MM.1S (cell line): Measurements from ENCODE around the gene CFAP46.

Experiments used
- DNase-seq: peaks from one replicate; pipeline ENCODE4 v3.0.0-alpha.2; 2015
- H2AFZ ChIP-seq: fragments of 300-600 bp; sonication (generic); 2 replicates; pipeline ENCODE4 v1.6.0; 2016; ENCODE audit warnings: antibody characterized with exemption, low read length
- H3F3A ChIP-seq: fragments of 300-600 bp; sonication (generic); 2 replicates; pipeline ENCODE4 v1.6.1; 2016; ENCODE audit warnings: mild to moderate bottlenecking, antibody characterized with exemption, low read length, moderate library complexity, mixed read lengths; ENCODE audit not compliant: insufficient read depth
- H3K27ac ChIP-seq: fragments of 300-600 bp; sonication (generic); 2 replicates; pipeline ENCODE4 v1.5.1; 2016; ENCODE audit warnings: mild to moderate bottlenecking, low read length
- H3K27me3 ChIP-seq: fragments of 300-600 bp; sonication (generic); replicated peaks from 2 replicates; pipeline ENCODE4 v1.6.0; 2016; ENCODE audit warnings: low read length; ENCODE audit not compliant: insufficient read depth
- H3K36me3 ChIP-seq: fragments of 300-600 bp; sonication (generic); replicated peaks from 2 replicates; pipeline ENCODE4 v1.6.1; 2016; ENCODE audit warnings: mild to moderate bottlenecking, low read length, mixed read lengths; ENCODE audit not compliant: insufficient read depth
- H3K4me1 ChIP-seq: fragments of 300-600 bp; sonication (generic); 2 replicates; pipeline ENCODE4 v1.6.1; 2016; ENCODE audit warnings: low read length, mixed read lengths
- H3K4me2 ChIP-seq: fragments of 300-600 bp; sonication (generic); 2 replicates; pipeline ENCODE4 v1.6.0; 2016; ENCODE audit warnings: low read depth, low read length
- H3K4me3 ChIP-seq: fragments of 300-600 bp; sonication (generic); 2 replicates; pipeline ENCODE4 v1.5.1; 2016; ENCODE audit warnings: low read length, mixed read lengths
- H3K79me2 ChIP-seq: fragments of 300-600 bp; sonication (generic); 2 replicates; pipeline ENCODE4 v1.6.1; 2016; ENCODE audit warnings: mixed run types, low read length, mixed read lengths
- H3K9ac ChIP-seq: fragments of 300-600 bp; sonication (generic); 2 replicates; pipeline ENCODE4 v1.6.1; 2016; ENCODE audit warnings: low read length, mixed read lengths
- H3K9me2 ChIP-seq: fragments of 300-600 bp; sonication (generic); replicated peaks from 2 replicates; pipeline ENCODE4 v1.6.1; 2016; ENCODE audit warnings: mild to moderate bottlenecking, low read length, mixed read lengths; ENCODE audit not compliant: insufficient read depth
- H3K9me3 ChIP-seq: fragments of 300-600 bp; sonication (generic); replicated peaks from 2 replicates; pipeline ENCODE4 v1.6.1; 2016; ENCODE audit warnings: mild to moderate bottlenecking, low read length, mixed read lengths; ENCODE audit not compliant: insufficient read depth
- H4K20me1 ChIP-seq: fragments of 300-600 bp; sonication (generic); 2 replicates; pipeline ENCODE4 v1.6.1; 2016; ENCODE audit warnings: mild to moderate bottlenecking, low read length, moderate library complexity, mixed read lengths; ENCODE audit not compliant: insufficient read depth
- CTCF ChIP-seq: fragments of 300-600 bp; sonication (generic); IDR thresholded peaks from 2 replicates; pipeline ENCODE4 v1.5.1; 2016; ENCODE audit warnings: antibody characterized with exemption, low read length, mixed read lengths
- EZH2 ChIP-seq: fragments of 300-600 bp; sonication (generic); optimal IDR thresholded peaks from 2 replicates; pipeline ENCODE3; 2017; ENCODE audit warnings: low read depth, mild to moderate bottlenecking, antibody characterized with exemption, low read length, mixed read lengths
- EZH2phosphoT487 ChIP-seq: fragments of 300-600 bp; sonication (generic); IDR thresholded peaks from 2 replicates; pipeline ENCODE4 v1.6.1; 2018; ENCODE audit warnings: antibody characterized with exemption, low read length

Gene CFAP46

GRCh38 chr10:132860532-132860931, 81.8 kb downstream of the CFAP46 start:
- no peak for DNase-seq
- H3K4me3 ChIP-seq = no peak overlapping the region
- no peak overlapping the region for H3K27ac ChIP-seq
- no peaks in the 10 kb centered on the region for H3K4me1 ChIP-seq
- H4K20me1 ChIP-seq = no peaks in the 10 kb centered on the region
- H3K79me2 ChIP-seq = no peaks in the 10 kb centered on the region
- peaks cover 33% of the 10 kb centered on the region; the same call in 1 of the 2 replicates for H3K27me3 ChIP-seq
- H3F3A ChIP-seq = no peaks in the 10 kb centered on the region
- H2AFZ ChIP-seq = no peak overlapping the region
- H3K9me2 ChIP-seq = no peaks in the 10 kb centered on the region
- TF ChIP-seq EZH2 (no peak), CTCF (no peak), EZH2phosphoT487 (no peak)
- H3K36me3 ChIP-seq = no peaks in the 10 kb centered on the region
- H3K9ac ChIP-seq = no peak overlapping the region
- no peaks in the 10 kb centered on the region for H3K9me3 ChIP-seq
- H3K4me2 ChIP-seq = no peak overlapping the region

GRCh38 chr10:132859084-132859855, 83.1 kb downstream of the CFAP46 start:
- no peak overlapping the region for H3K27ac ChIP-seq
- TF ChIP-seq EZH2phosphoT487 (no peak), CTCF (no peak), EZH2 (no peak)
- no peak overlapping the region for H3K4me3 ChIP-seq
- H3K79me2 ChIP-seq = no peaks in the 10 kb centered on the region
- DNase-seq = no peak
- H3F3A ChIP-seq = no peaks in the 10 kb centered on the region
- no peaks in the 10 kb centered on the region for H3K4me1 ChIP-seq
- H2AFZ ChIP-seq = no peak overlapping the region
- H4K20me1 ChIP-seq = no peaks in the 10 kb centered on the region
- no peak overlapping the region for H3K4me2 ChIP-seq
- peaks cover 45% of the 10 kb centered on the region; the same call in 1 of the 2 replicates for H3K27me3 ChIP-seq
- no peaks in the 10 kb centered on the region for H3K9me2 ChIP-seq
- H3K9ac ChIP-seq = no peak overlapping the region
- no peaks in the 10 kb centered on the region for H3K9me3 ChIP-seq
- no peaks in the 10 kb centered on the region for H3K36me3 ChIP-seq

GRCh38 chr10:132858121-132859081, 84.0 kb downstream of the CFAP46 start:
- no peak for DNase-seq
- Histone ChIP-seq H3K9me2 (no peaks in the 10 kb centered on the region), H3K27me3 (peaks cover 53% of the 10 kb centered on the region; the same call in 1 of the 2 replicates), H3K27ac (no peak overlapping the region), H3K4me1 (no peaks in the 10 kb centered on the region), H3K9ac (no peak overlapping the region), H3F3A (no peaks in the 10 kb centered on the region), H3K79me2 (no peaks in the 10 kb centered on the region), H2AFZ (no peak overlapping the region), H3K36me3 (no peaks in the 10 kb centered on the region), H3K4me3 (no peak overlapping the region), H4K20me1 (no peaks in the 10 kb centered on the region), H3K4me2 (no peak overlapping the region), H3K9me3 (no peaks in the 10 kb centered on the region)
- TF ChIP-seq CTCF = no peak
- TF ChIP-seq EZH2phosphoT487 = no peak
- no peak for TF ChIP-seq EZH2
